ENCODE results near the gene LZTS3.
"Not testable (repeated sequence)": the region's sequence is repeated elsewhere in the genome, so short reads cannot be mapped to it uniquely, and the experiment has no call there.

Gene LZTS3

GRCh38 chr20:3133155-3133554 lies 40.2 kb downstream of the LZTS3 start:
- DNase-seq, result no peak

DNA sequence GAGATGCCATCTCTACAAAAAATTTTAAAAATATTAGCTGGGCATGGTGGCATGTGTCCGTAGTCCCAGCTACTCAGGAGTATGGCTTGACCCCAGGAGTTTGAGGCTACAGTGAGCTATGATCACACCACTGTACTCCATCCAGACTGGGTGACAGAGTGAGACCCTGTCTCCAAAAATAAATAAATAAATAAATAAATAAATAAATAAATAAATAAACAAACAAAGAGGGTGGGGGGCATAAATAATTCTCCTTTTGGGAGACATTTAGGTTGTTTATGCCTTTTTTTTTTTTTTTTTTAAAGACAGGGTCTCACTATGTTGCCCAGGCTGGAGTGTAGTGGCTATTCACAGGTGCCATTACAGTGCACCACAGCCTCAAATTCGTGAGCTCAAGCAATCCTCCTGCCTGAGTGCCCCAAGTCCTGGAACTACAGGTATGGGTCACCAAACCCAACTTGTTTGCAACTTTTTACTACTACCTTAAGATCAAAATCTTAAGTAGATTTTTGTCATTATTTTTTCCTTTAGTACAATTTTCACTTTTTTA lies 43.2 kb downstream of the LZTS3 start:
- DNase-seq, result no peak

DNA sequence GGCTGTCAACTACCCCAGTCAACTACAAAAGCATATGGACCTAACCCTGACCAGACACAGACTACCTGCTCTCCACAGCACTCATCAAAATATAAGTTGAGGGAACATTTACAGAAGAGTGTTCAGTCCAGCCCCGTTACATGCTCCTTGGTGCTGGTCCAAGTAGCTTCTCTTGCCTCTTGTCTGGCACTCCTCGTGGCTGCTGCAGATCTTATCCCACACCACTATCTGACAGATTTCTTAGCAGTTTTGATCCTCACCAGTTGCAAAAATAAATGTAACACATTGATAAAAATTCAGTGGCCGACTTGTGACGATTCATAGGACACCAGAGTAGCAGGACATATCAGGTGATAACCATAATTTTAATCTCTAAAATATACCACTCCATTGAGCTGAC lies 44.3 kb downstream of the LZTS3 start:
- DNase-seq, result no peak

DNA sequence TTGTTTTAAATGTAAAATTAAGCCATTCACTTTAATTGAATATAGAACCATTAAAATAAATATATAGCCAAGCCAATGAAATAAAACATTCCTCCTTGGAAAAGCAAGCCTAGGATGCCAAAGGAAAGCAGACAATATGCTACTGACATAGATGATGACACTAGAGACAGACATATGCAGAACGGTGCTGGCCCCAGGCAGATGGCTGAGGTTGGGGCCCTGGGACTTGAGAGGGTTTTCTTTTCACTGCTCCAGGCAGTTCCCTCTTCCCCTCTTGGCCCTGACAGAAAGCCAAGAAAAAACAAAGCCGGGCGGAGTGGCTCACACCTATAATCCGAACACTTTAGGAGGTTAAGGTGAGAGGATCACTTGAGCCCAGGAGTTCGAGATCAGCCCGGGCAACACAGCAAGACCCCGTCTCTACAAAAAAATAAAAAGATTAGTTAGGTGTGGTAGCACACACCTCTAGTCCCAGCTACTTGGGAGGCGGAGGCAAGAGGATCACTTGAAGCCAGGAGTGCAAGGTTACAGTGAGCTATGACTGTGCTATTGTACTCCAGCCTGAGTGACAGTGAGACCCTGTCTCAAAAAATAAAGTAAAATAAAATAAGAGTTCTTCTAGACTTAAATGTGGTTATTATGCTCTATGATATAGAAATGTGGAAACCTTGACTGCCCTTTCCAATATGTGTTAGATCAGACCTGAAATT lies 44.9 kb downstream of the LZTS3 start:
- no peak for DNase-seq

DNA sequence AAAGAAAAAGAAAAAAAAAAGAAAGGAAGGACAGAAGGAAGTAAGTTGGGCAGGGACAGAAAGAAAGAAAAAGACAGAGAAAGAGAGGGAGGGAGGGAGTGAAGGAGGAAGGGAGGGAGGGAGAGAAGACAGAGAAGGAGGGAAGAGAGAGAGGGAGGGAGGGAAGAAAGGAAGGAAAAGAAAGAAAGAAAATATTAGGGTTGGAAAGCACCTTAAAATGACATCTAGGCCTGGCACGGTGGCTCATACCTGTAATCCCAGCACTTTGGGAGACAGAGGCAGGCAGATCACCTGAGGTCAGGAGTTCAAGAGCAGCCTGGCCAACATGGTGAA lies 46.9 kb downstream of the LZTS3 start:
- no peak for DNase-seq

GRCh38 chr20:3125776-3126526 lies 47.4 kb downstream of the LZTS3 start:
- not testable (repeated sequence) for DNase-seq

DNA sequence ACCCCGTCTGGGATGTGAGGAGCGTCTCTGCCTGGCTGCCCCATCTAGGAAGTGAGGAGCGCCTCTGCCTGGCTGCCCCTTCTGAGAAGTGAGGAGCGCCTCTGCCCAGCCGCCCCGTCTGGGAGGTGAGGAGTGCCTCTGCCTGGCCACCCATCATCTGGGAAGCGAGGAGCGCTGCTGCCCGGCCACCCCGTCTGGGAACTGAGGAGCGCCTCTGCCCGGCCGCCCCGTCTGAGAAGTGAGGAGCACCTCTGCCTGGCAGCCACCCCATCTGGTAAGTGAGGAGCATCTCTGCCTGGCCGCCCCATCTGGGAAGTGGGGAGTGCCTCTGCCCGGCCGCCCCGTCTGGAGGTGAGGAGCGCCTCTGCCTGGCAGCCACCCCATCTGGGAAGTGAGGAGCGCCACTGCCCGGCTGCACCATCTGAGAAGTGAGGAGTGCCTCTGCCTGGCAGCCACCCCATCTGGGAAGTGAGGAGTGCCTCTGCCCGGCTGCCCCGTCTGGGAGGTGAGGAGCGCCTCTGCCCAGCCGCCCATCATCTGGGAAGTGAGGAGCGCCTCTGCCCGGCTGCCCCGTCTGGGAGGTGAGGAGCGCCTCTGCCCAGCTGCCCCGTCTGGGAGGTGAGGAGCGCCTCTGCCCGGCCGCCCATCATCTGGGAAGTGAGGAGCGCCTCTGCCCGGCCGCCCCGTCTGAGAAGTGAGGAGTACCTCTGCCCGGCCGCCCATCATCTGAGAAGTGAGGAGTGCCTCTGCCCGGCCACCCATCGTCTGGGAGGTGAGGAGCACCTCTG lies 48.4 kb downstream of the LZTS3 start:
- not testable (repeated sequence) for DNase-seq

DNA sequence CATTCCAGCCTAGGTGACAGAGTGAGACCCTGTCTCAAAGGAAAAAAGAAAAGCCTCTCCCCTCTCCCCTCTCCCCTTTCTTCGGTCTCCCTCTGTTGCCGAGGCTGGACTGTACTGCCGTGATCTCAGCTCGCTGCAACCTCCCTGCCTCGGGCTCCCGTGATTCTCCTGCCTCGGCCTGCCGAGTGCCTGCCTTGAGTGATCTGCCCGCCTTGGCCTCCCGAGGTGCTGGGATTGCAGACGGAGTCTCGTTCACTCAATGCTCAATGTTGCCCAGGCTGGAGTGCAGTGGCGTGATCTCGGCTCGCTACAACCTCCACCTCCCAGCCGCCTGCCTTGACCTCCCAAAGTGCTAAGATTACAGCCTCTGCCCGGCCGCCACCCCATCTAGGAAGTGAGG lies 49.2 kb downstream of the LZTS3 start:
- not testable (repeated sequence) for DNase-seq

DNA sequence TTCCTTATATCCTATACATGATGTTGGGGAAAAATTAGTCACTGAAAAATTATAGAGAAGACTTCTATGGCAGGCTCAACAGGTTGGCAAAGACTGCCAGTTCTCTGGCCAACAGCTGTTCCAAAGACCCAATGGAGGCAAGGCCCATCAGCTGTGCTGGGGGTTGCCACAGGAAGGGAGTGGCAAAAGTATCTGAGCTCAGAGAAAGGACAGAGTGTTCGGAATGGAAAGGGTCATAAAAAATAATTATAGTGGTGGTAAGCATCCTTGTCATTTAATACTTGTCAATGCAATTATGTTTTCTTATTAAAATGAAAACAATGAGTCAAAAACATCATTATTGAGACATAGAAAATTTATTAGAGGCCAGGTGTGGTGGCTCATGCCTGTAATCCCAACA lies 49.8 kb downstream of the LZTS3 start:
- no peak for DNase-seq

DNA sequence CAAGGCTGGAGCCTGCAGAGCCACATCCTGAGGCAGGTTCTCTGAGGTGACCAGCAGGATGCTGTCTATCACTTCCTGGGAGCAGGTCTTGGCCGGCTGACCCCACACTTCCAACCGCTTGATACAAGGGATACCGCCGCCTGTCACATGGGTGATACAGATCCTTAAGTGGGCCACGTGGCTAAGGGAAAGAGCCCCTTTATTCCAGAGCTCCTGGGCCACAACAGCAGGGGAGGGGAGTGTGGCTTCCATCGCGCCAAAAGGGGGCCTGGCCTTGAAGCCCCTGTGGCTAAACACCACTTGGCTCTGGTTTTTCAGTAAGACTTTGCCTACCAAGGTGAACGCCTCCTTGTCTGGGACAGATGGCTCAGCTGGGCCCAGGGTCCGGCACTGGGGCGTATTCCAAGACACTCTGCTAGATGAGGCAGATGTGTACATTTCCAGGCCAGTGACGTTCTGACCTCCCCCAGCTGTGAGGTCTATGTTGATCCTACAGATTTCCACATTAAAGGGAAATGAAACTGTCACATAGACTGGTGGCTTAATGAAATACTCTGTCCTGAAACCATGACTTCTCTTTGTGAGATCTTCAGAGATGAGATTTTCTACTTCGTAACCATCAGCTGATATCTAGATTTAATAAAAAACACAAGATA lies 51.3 kb downstream of the LZTS3 start:
- DNase-seq, result no peak

- no peak for DNase-seq
These were observed 52.0 kb downstream of the LZTS3 start for GRCh38 chr20:3121271-3121911.

- no peak for DNase-seq
These were observed 54.3 kb downstream of the LZTS3 start for GRCh38 chr20:3119044-3119443.

DNA sequence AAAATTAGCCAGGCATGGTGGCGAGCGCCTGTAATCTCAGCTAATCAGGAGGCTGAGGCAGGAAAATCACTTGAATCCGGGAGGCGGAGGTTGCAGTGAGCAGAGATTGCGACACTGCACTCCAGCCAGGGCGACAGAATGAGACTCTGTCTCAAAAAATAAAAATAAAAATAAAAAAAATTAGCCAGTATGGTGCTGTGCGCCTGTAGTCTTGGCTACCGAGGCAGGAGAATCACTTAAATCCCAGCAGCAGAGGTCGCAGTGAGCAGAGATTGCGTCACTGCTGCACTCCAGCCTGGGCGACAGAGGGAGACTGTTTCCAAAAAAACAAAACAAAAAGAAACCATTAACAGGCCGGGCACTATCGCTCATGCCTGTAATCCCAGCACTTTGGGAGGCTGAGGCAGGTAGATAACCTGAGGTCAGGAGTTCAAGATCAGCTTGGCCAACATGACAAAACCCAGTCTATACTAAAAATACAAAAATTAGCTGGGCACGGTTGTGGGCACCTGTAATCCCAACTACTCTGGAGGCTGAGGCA lies 55.4 kb downstream of the LZTS3 start:
- DNase-seq, result not testable (repeated sequence)

DNA sequence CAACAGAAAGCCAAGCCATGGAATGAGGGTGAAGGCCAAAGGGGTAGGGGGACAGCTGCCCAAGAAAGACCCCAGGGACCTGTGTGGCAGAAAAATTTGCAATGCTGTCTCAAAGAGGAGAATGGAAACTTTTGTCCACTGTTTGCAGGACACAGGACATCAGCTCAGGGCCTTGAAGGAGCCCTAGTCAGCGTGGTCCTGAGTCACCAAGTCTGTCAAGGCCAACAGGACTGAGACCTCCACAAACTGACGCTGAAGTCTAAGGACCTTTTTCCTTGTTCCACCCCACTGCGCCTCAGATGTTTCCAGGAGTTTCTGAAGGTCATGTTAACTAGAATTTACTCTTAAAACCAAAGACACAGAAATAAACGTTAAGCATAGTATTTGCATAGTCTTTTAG lies 57.0 kb downstream of the LZTS3 start:
- no peak for DNase-seq

- peak; percentile 55 for DNase-seq
These were observed 57.9 kb downstream of the LZTS3 start for GRCh38 chr20:3115190-3116107.

All from NCI-H1092 (cell line).